GM12801 (cell line): Measurements from ENCODE around the gene HNRNPA0.

Experiments used
- CTCF ChIP-seq: IDR thresholded peaks from one replicate; pipeline ENCODE4 v1.5.1; 2011; ENCODE audit warnings: control low read depth; ENCODE audit not compliant: insufficient read length; ENCODE audit errors: extremely low read depth

The HNRNPA0 gene

GRCh38 chr5:137736496-137736895 lies 17.7 kb downstream of the HNRNPA0 start:
- no peak for TF ChIP-seq CTCF

- TF ChIP-seq CTCF, result no peak
Observed at GRCh38 chr5:137735555-137736284, 18.4 kb downstream of the HNRNPA0 start, which contains the start of gene KLHL3. KLHL3 (minus strand) TSS chr5:137736089; CDS start chr5:137735646, 443 bp downstream.

GRCh38 chr5:137734962-137735554 lies 19.1 kb downstream of the HNRNPA0 start:
- no peak for TF ChIP-seq CTCF

DNA sequence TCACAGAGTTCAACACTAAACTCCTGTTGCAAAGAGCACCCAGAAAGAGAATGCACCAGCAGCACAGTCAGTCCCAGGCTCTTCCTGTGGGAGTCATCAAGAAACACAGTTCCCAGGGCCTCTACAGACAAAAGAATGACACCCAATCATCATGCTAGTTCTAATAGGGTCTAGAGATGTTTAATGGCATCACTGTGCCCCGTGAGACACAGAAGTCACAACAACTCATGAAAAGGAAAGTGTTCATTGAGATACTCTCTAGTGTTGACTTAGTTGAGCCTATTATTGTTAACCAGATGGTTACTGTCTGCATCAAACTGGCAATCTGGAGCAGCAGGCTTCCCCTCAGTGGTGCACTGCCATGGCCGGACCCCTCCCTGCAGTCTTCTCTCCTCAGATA lies 19.8 kb downstream of the HNRNPA0 start:
- no peak for TF ChIP-seq CTCF

GRCh38 chr5:137733922-137734321 lies 20.2 kb downstream of the HNRNPA0 start:
- no peak for TF ChIP-seq CTCF

GRCh38 chr5:137733006-137733405 lies 21.2 kb downstream of the HNRNPA0 start:
- TF ChIP-seq CTCF, result no peak

GRCh38 chr5:137731176-137731575 lies 23.0 kb downstream of the HNRNPA0 start:
- TF ChIP-seq CTCF, result no peak
